ENCODE results near the gene CDK13.

DNA sequence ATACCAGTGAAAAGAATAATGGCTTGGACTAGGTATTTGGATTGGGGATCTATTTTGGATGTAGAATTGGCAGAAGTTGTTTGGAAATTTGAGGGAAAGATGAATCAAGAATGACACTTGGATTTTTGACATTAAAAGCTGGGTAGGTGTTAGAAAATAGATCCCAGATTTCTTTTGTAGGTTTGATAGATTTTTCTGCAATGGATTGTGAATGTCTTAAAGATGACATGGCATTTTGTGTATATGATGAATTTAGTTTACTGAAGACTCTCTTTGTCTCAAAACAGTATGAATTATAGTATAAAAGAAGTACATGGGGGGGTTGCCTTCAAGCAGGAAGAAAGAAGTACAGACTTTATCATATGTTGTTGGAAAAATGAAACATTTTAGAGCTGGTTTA, 108.6 kb downstream of the CDK13 start:
- TF ChIP-seq CTCF (IDR thresholded peaks at IDR 0.05), result no peak
- TF ChIP-seq POLR2A (IDR thresholded peaks at IDR 0.05), result no peak

All from right lobe of liver (tissue), 4 donors.